ENCODE results near the gene DCBLD2.
A peak's percentile ranks its signal among the peaks of the same experiment; 100 is the strongest.

The DCBLD2 gene

DNA sequence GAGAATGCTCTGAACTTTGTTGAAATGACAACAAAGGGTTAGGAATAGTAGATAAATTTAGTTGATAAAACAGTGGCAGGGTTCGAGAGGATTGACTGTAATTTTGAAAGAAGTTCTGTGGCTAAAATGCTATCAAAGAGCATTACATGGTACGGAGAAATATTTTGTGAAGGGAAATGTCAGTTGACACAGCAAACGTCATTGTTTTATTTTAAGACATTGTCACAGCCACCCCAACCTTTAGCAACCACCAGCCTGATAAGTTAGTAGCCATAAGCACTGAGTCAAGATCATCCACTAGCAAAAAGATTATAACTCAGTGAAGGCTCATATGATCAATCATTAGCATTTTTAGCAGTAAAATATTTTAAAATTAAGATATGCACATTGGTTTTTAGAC is 147.0 kb downstream of the DCBLD2 start:
- peaks cover 4% of the 10 kb centered on the region for H3K36me3 Mint-ChIP-seq (ENCODE audit: low read depth)
- TF ChIP-seq, protein P1, sequence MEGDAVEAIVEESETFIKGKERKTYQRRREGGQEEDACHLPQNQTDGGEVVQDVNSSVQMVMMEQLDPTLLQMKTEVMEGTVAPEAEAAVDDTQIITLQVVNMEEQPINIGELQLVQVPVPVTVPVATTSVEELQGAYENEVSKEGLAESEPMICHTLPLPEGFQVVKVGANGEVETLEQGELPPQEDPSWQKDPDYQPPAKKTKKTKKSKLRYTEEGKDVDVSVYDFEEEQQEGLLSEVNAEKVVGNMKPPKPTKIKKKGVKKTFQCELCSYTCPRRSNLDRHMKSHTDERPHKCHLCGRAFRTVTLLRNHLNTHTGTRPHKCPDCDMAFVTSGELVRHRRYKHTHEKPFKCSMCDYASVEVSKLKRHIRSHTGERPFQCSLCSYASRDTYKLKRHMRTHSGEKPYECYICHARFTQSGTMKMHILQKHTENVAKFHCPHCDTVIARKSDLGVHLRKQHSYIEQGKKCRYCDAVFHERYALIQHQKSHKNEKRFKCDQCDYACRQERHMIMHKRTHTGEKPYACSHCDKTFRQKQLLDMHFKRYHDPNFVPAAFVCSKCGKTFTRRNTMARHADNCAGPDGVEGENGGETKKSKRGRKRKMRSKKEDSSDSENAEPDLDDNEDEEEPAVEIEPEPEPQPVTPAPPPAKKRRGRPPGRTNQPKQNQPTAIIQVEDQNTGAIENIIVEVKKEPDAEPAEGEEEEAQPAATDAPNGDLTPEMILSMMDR (IDR thresholded peaks at IDR 0.05; ENCODE audit: unreplicated experiment in 3 of 3) = no peak
- no peak overlapping the region for H3K4me3 Mint-ChIP-seq
- H3K9me3 Mint-ChIP-seq = no peaks in the 10 kb centered on the region
- peak overlapping the region in 2 of 3 experiments; percentile 1 to 65 for H3K27ac Mint-ChIP-seq
- H3K4me1 Mint-ChIP-seq = no peaks in the 10 kb centered on the region
- H3K27me3 Mint-ChIP-seq (ENCODE audit: low read depth) = no peaks in the 10 kb centered on the region

DNA sequence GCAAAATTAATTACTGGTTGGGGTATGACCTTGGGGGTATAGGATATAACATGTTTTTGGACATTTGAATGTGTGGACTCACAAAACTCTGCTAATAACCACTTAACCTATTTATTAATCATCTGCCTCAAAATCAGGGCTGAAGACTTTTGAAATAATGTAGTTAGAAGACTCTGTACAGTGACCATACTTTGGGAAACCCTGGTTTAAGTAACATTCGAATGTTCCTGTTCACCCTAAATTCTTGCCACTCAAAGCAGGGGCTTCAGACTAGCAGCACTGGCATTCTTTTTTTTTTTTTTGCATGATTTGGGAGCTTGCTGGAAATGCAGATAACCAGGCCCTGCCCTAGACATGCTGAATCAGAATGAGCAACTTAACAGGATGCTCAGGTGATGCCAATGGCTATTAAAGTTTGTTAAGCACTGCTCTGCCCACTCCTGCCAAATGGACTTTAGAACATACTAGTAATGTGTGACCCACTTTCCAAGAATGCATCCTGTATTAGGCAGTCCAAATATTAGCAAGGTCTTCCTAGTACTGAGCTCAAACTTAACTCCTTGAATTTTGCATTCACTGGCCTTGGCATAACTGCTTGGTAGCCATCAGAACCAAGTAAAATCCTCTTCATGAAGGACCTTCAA is 151.1 kb downstream of the DCBLD2 start:
- no peaks in the 10 kb centered on the region for H3K9me3 Mint-ChIP-seq
- no peaks in the 10 kb centered on the region for H3K27me3 Mint-ChIP-seq (ENCODE audit: low read depth)
- H3K36me3 Mint-ChIP-seq (ENCODE audit: low read depth) = no peaks in the 10 kb centered on the region
- H3K4me1 Mint-ChIP-seq = no peaks in the 10 kb centered on the region
- no peak overlapping the region for H3K27ac Mint-ChIP-seq
- TF ChIP-seq, protein P1 (IDR thresholded peaks at IDR 0.05; ENCODE audit: unreplicated experiment in 3 of 3) = no peak
- H3K4me3 Mint-ChIP-seq = no peak overlapping the region

DNA sequence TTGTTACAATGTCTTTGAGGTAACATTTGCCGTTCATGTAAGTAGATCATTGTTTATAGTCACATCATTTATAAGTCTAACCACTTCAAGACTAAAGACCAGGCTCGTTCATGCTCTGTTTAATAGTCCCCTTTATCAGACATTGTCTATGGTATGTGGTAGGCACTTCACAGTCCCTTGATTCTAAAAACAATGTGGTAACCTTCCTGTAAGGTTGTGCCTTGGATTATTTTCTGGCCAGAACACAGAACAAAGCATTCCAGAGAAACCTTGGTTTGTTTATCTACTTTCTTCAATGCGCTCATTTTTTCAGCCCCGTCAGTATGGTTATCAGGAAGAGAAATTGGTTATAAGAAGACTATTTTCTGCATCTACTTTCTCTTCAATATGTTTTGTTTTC is 154.6 kb downstream of the DCBLD2 start:
- Mint-ChIP-seq H3K27ac (peak overlapping the region in 2 of 3 experiments; percentile 38 to 84), H3K9me3 (no peaks in the 10 kb centered on the region), H3K27me3 (ENCODE audit: low read depth) (no peaks in the 10 kb centered on the region), H3K4me1 (no peaks in the 10 kb centered on the region), H3K4me3 (peak overlapping the region in 1 of 3 experiments; percentile 2), H3K36me3 (ENCODE audit: low read depth) (peaks cover 4% of the 10 kb centered on the region)
- TF ChIP-seq, protein P1 (IDR thresholded peaks at IDR 0.05; ENCODE audit: unreplicated experiment in 3 of 3) = no peak

DNA sequence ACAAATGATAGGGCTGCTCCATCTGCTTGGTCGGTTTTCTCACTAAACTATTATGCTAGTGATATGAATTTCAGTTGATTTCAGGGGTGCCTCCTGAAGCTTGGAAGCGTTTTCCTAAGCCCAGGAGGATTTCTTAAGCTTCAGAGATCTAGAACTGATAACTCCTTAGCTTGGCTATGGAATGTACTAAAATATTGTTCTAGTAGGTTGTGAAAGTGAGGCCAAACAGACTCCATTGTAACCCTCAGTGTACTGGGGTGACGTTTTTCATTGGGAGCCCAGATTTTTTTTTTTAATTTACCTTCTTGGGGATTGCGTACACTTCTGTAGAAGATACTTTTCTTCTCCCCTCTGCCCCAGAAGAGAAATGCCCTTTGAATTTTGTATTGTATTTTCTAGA is 155.4 kb downstream of the DCBLD2 start:
- H3K27me3 Mint-ChIP-seq (ENCODE audit: low read depth) = no peaks in the 10 kb centered on the region
- no peaks in the 10 kb centered on the region for H3K4me1 Mint-ChIP-seq
- TF ChIP-seq, protein P1 (IDR thresholded peaks at IDR 0.05; ENCODE audit: unreplicated experiment in 3 of 3) = no peak
- H3K27ac Mint-ChIP-seq = peak overlapping the region in 2 of 3 experiments; percentile 6 to 11
- no peaks in the 10 kb centered on the region for H3K9me3 Mint-ChIP-seq
- H3K4me3 Mint-ChIP-seq = no peak overlapping the region
- peaks cover 4% of the 10 kb centered on the region for H3K36me3 Mint-ChIP-seq (ENCODE audit: low read depth)

Data from nephron (organoid).